H1 (cell line): ENCODE data around the gene SYNJ2. TPM values are rescaled to one million over a fixed set of nuclear protein-coding genes. Genes with fewer than 3 reads are reported as not detected.

Experiments used
- CTCF ChIA-PET: fragments of 300-600 bp; sonication (Branson Sonifier 250); formaldehyde crosslinking; loops from one replicate; lab custom pipeline; 2021; ENCODE audit not compliant: partially characterized antibody; lab: Charles Lee
- POLR2A ChIA-PET: fragments of 300-600 bp; sonication (Branson Sonifier 250); formaldehyde crosslinking; loops from one replicate; lab custom pipeline; 2021; ENCODE audit warnings: inconsistent platforms; ENCODE audit not compliant: partially characterized antibody; lab: Charles Lee
- DNase-seq, 2 experiments: peaks; one replicate each; pipeline versions ENCODE4 v3.0.0 to v3.0.0-alpha.2; 2010 to 2022; ENCODE audit warnings: low spot score in 2 of 2, low read depth in 1 of 2, mixed read lengths in 1 of 2
- FAIRE-seq: peaks from 2 replicates; lab custom pipeline; 2011; peaks lifted over from hg19 to GRCh38; lab: Jason Lieb, UNC
- H2AFZ ChIP-seq: 2 replicates; pipeline ENCODE4 v1.8.1; 2012; ENCODE audit warnings: low read length, inconsistent platforms
- H2AK5ac ChIP-seq: 2 replicates; pipeline ENCODE4 v1.6.1; 2013; ENCODE audit warnings: low read depth, low read length
- H2BK120ac ChIP-seq: replicated peaks from 2 replicates; pipeline ENCODE3; 2013; ENCODE audit warnings: low read depth, low read length, inconsistent platforms
- H2BK12ac ChIP-seq: 2 replicates; pipeline ENCODE4 v1.6.1; 2013; ENCODE audit warnings: low read depth, low read length
- H2BK15ac ChIP-seq: 2 replicates; pipeline ENCODE4 v1.6.1; 2013; ENCODE audit warnings: low read length
- H2BK20ac ChIP-seq: 2 replicates; pipeline ENCODE4 v1.6.1; 2013; ENCODE audit warnings: low read length
- H2BK5ac ChIP-seq: 2 replicates; pipeline ENCODE4 v1.6.1; 2013; ENCODE audit warnings: low read depth, low read length
- H3K14ac ChIP-seq: 2 replicates; pipeline ENCODE4 v1.6.1; 2013; ENCODE audit warnings: inconsistent platforms; ENCODE audit not compliant: insufficient read length
- H3K18ac ChIP-seq: 2 replicates; pipeline ENCODE4 v1.6.1; 2013; ENCODE audit warnings: low read length; ENCODE audit errors: extremely low read depth
- H3K23ac ChIP-seq: 2 replicates; pipeline ENCODE4 v1.6.1; 2013; ENCODE audit warnings: inconsistent platforms; ENCODE audit not compliant: insufficient read length
- H3K23me2 ChIP-seq: 2 replicates; pipeline ENCODE4 v1.6.1; 2013; ENCODE audit warnings: low read depth, low read length
- H3K27ac ChIP-seq: 2 replicates; pipeline ENCODE4 v1.6.1; 2011; ENCODE audit warnings: low read depth, low read length, inconsistent platforms
- H3K27me3 ChIP-seq, 4 experiments: replicated peaks in 1 of 4; 1 replicate in 1 of 4; 2 replicates in 3 of 4; pipeline versions ENCODE4 v1.6.1 to v1.8.1; 2011 to 2013; ENCODE audit warnings: low read length in 3 of 4, mild to moderate bottlenecking in 3 of 4, inconsistent platforms in 2 of 4, mixed read lengths in 2 of 4, moderate library complexity in 1 of 4; ENCODE audit not compliant: control insufficient read depth in 3 of 4, insufficient read depth in 3 of 4; ENCODE audit errors: extremely low read depth in 1 of 4
- H3K36me3 ChIP-seq, 4 experiments: 2 replicates each; pipeline versions ENCODE4 v1.6.1 to v1.8.1; 2011 to 2013; ENCODE audit warnings: mild to moderate bottlenecking in 4 of 4, low read length in 3 of 4, moderate library complexity in 2 of 4, control low read depth in 1 of 4, inconsistent platforms in 1 of 4; ENCODE audit not compliant: insufficient read depth in 4 of 4, control insufficient read depth in 2 of 4
- H3K4ac ChIP-seq: replicated peaks from 2 replicates; pipeline ENCODE3; 2013; ENCODE audit warnings: low read length, low read depth, mixed read lengths, inconsistent platforms; ENCODE audit not compliant: insufficient read length
- H3K4me1 ChIP-seq, 4 experiments: replicated peaks in 1 of 4; 1 replicate in 1 of 4; 2 replicates in 3 of 4; pipeline versions ENCODE4 v1.6.1 to v1.8.1; 2011 to 2013; ENCODE audit warnings: low read length in 3 of 4, inconsistent platforms in 2 of 4, mixed read lengths in 1 of 4; ENCODE audit not compliant: insufficient read depth in 4 of 4, control insufficient read depth in 3 of 4
- H3K4me2 ChIP-seq, 2 experiments: 2 replicates each; pipeline versions ENCODE4 v1.6.1 to v1.8.1; 2011 to 2013; ENCODE audit warnings: low read depth in 2 of 2, low read length in 2 of 2, control low read depth in 1 of 2, inconsistent platforms in 1 of 2, mild to moderate bottlenecking in 1 of 2; ENCODE audit not compliant: insufficient read depth in 1 of 2
- H3K4me3 ChIP-seq, 4 experiments: fragments of 200-600, 300-600 bp in 1 of 4; sonication (generic), shearing (Covaris generic), sonication (Bioruptor Twin) in 1 of 4; 2 replicates each; pipeline versions ENCODE4 v1.5.1 to v1.8.1; 2011 to 2016; ENCODE audit warnings: low read length in 4 of 4, low read depth in 3 of 4, control low read depth in 2 of 4, inconsistent platforms in 2 of 4, mild to moderate bottlenecking in 2 of 4, mixed read lengths in 1 of 4, moderate library complexity in 1 of 4; ENCODE audit not compliant: insufficient read depth in 2 of 4; ENCODE audit errors: extremely low read depth in 1 of 4
- H3K56ac ChIP-seq: replicated peaks from 2 replicates; pipeline ENCODE3; 2013; ENCODE audit warnings: low read depth, mild to moderate bottlenecking, mixed read lengths, low read length, inconsistent platforms; ENCODE audit not compliant: insufficient read length
- H3K79me1 ChIP-seq: 2 replicates; pipeline ENCODE4 v1.6.1; 2013; ENCODE audit warnings: low read depth, low read length, control low read depth
- H3K79me2 ChIP-seq, 2 experiments: 2 replicates each; pipeline versions ENCODE4 v1.6.1 to v1.8.1; 2012 to 2013; ENCODE audit warnings: low read length in 2 of 2, mild to moderate bottlenecking in 2 of 2, inconsistent platforms in 1 of 2; ENCODE audit not compliant: insufficient read depth in 2 of 2, control insufficient read depth in 1 of 2
- H3K9ac ChIP-seq, 4 experiments: replicated peaks in 1 of 4; 1 replicate in 1 of 4; 2 replicates in 3 of 4; pipeline versions ENCODE4 v1.6.1 to v1.8.1; 2011 to 2013; ENCODE audit warnings: low read depth in 3 of 4, low read length in 3 of 4, control low read depth in 2 of 4, mild to moderate bottlenecking in 2 of 4, moderate library complexity in 2 of 4, inconsistent platforms in 1 of 4; ENCODE audit errors: extremely low read depth in 1 of 4
- H3K9me3 ChIP-seq, 2 experiments: 2 replicates each; pipeline versions ENCODE4 v1.6.1 to v1.8.1; 2012 to 2013; ENCODE audit warnings: mild to moderate bottlenecking in 2 of 2, moderate library complexity in 2 of 2, control low read depth in 1 of 2, inconsistent platforms in 1 of 2, low read depth in 1 of 2, low read length in 1 of 2, mixed read lengths in 1 of 2; ENCODE audit not compliant: insufficient read depth in 2 of 2
- H4K20me1 ChIP-seq, 2 experiments: replicated peaks in 1 of 2; 2 replicates each; pipeline versions ENCODE3 to v1.8.1; 2011 to 2013; ENCODE audit warnings: inconsistent platforms in 2 of 2, low read length in 2 of 2, mild to moderate bottlenecking in 1 of 2; ENCODE audit not compliant: insufficient read depth in 2 of 2, control insufficient read depth in 1 of 2
- H4K5ac ChIP-seq: 2 replicates; pipeline ENCODE4 v1.6.1; 2013; ENCODE audit warnings: low read length, low read depth, mixed read lengths, inconsistent platforms; ENCODE audit not compliant: insufficient read length
- H4K8ac ChIP-seq: 2 replicates; pipeline ENCODE4 v1.8.0; 2013; ENCODE audit warnings: mild to moderate bottlenecking, moderate library complexity, low read length, inconsistent platforms; ENCODE audit not compliant: insufficient read depth; ENCODE audit errors: extremely low read depth
- H4K91ac ChIP-seq: replicated peaks from 2 replicates; pipeline ENCODE3; 2013; ENCODE audit warnings: low read length, mixed read lengths, inconsistent platforms; ENCODE audit not compliant: insufficient read length
- BCL11A ChIP-seq, 2 experiments: IDR thresholded peaks; one replicate each; pipeline ENCODE4 v1.6.1; 2011; ENCODE audit warnings: low read depth in 2 of 2, low read length in 2 of 2, mild to moderate bottlenecking in 2 of 2
- CBX8 ChIP-seq: fragments of 300-800, 300-1000 bp; sonication (generic); IDR thresholded peaks from 2 replicates; pipeline ENCODE4 v1.7.1; 2016; ENCODE audit warnings: low read depth, low read length, borderline replicate concordance
- CHD1 ChIP-seq: IDR thresholded peaks from 2 replicates; pipeline ENCODE4 v1.6.1; 2012; ENCODE audit warnings: low read depth, low read length, improper control_type of control experiment
- CREB1 ChIP-seq: IDR thresholded peaks from 2 replicates; pipeline ENCODE4 v1.6.1; 2012; ENCODE audit warnings: inconsistent platforms
- CTBP2 ChIP-seq: IDR thresholded peaks from 2 replicates; pipeline ENCODE4 v1.7.0; 2011; ENCODE audit warnings: borderline replicate concordance, mild to moderate bottlenecking, moderate library complexity, mixed read lengths, low read length; ENCODE audit not compliant: insufficient read depth, insufficient read length
- JUN ChIP-seq: IDR thresholded peaks from 2 replicates; pipeline ENCODE4 v1.6.1; 2011; ENCODE audit warnings: low read depth, mild to moderate bottlenecking, improper control_type of control experiment, low read length
- KDM5A ChIP-seq: fragments of 200-600 bp; IDR thresholded peaks from 2 replicates; pipeline ENCODE4 v1.7.1; 2012; ENCODE audit warnings: mild to moderate bottlenecking, low read length, inconsistent platforms, mixed read lengths
- POLR2A ChIP-seq, 2 experiments: IDR thresholded peaks; 1 replicate in 1 of 2; 2 replicates in 1 of 2; pipeline ENCODE4 v1.6.1; 2011; ENCODE audit warnings: low read depth in 2 of 2, low read length in 2 of 2, mild to moderate bottlenecking in 2 of 2; ENCODE audit errors: control extremely low read depth in 1 of 2
- SIN3A ChIP-seq, 2 experiments: IDR thresholded peaks in 1 of 2; conservative IDR thresholded peaks in 1 of 2; 2 replicates each; pipeline ENCODE4 v1.6.1; 2011 to 2012; ENCODE audit warnings: low read length in 2 of 2, improper control_type of control experiment in 1 of 2, low read depth in 1 of 2, mild to moderate bottlenecking in 1 of 2
- SP2 ChIP-seq: IDR thresholded peaks from 2 replicates; pipeline ENCODE4 v1.6.1; 2012; ENCODE audit warnings: mild to moderate bottlenecking, low read length, inconsistent platforms
- WGBS, 2 experiments: shearing (Covaris generic) in 1 of 2; methylation state at CpG; one replicate each; pipeline versions ENCODE4 v1.1.6 to v1.1.7; 2013 to 2015; ENCODE audit warnings: low lambda C conversion rate in 2 of 2, mixed read lengths in 2 of 2, inconsistent platforms in 1 of 2, low coverage in 1 of 2, missing lambda C conversion rate in 1 of 2; ENCODE audit not compliant: insufficient replicate concordance in 2 of 2, insufficient coverage in 1 of 2, insufficient read length in 1 of 2; ENCODE audit errors: extremely low coverage in 1 of 2, missing lambda C conversion rate in 1 of 2; 5-methylcytosine and 5-hydroxymethylcytosine counted together
- polyA plus RNA-seq, 7 experiments: library from polyadenylated mRNA; depleted of rRNA in 3 of 7; stranded (reverse) in 5 of 7; unstranded in 2 of 7; fragments of >200 nt in 5 of 7; fragments of 200-250 nt in 2 of 7; gene quantifications; 1 replicate in 5 of 7; 2 replicates in 1 of 7; 4 replicates in 1 of 7; pipeline versions ENCODE4 v1.2.1 to v1.2.3, GENCODE V29; 2011 to 2013; ENCODE audit warnings: missing spikeins in 2 of 7, mixed read lengths in 2 of 7
- total RNA-seq: library from RNA; stranded (reverse); fragmentation: NEBNext Ultra II Directional; extraction: Animal tissue kit (Norgen Biotek cat#: 25700); gene quantifications from 2 replicates; pipeline ENCODE4 v1.2.1, GENCODE V29; 2021

The SYNJ2 gene
- total and polyA plus RNA-seq, 2 of the 8 experiments (the other 6 are each of a cell fraction or from before 2014, with no cell fraction given): 3.7 to 13.9 TPM

GRCh38 chr6:158070513-158070912, 88.8 kb downstream of the SYNJ2 start:
- no peak overlapping the region for H3K23ac ChIP-seq
- H3K27me3 ChIP-seq: no peaks in the 10 kb centered on the region
- 90% methylated on average over 10 of the region's 10 CpGs; no CpG with 5 or more reads in 1 of the 2 experiments for WGBS, 2 experiments
- CTCF ChIA-PET: interaction anchor here (0.6 to 7.8 kb wide), 22 partner anchors 8 to 341 kb away, joined by 3 to 54 read pairs (median 4); no protein-coding TSS in a partner anchor
- no peak overlapping the region for H4K8ac ChIP-seq
- DNase-seq (no peak), FAIRE-seq (no peak)
- 0 out of 2 replicates have a peak overlapping the region, but pooled peaks have one; percentile 7 for H3K27ac ChIP-seq
- H4K5ac ChIP-seq: no peak overlapping the region
- no peak overlapping the region for H3K9ac ChIP-seq
- H3K79me1 ChIP-seq: no peaks in the 10 kb centered on the region
- no peak overlapping the region for H3K4me3 ChIP-seq
- no peak overlapping the region for H3K56ac ChIP-seq
- no peaks in the 10 kb centered on the region for H3K79me2 ChIP-seq
- POLR2A ChIA-PET: interaction anchor here (1.8 to 2.2 kb wide), 2 partner anchors 13 to 84 kb away, joined by 5 read pairs; no protein-coding TSS in a partner anchor
- H2BK20ac ChIP-seq: no peak overlapping the region
- no peak overlapping the region for H2AK5ac ChIP-seq
- no peak overlapping the region for H2BK12ac ChIP-seq
- TF ChIP-seq KDM5A (no peak), CHD1 (no peak), BCL11A (IDR thresholded peaks at IDR 0.05; ENCODE audit: low read depth in 2 of 2, low read length in 2 of 2) (no peak), SIN3A (conservative IDR thresholded peaks at IDR 0.05 in 1 of 2, IDR thresholded peaks at IDR 0.05 in 1 of 2; ENCODE audit: low read depth in 1 of 2, low read length in 2 of 2) (no peak), CBX8 (no peak), CREB1 (no peak), POLR2A (IDR thresholded peaks at IDR 0.05; ENCODE audit: control extremely low read depth in 1 of 2, low read depth in 2 of 2, low read length in 2 of 2) (no peak), JUN (no peak), CTBP2 (no peak), SP2 (no peak)
- H3K4me1 ChIP-seq: peaks cover 0 to 1% (median 0%) of the 10 kb centered on the region in 4 experiments; a peak in 2 of 7 replicates
- no peak overlapping the region for H3K4me2 ChIP-seq
- H2BK5ac ChIP-seq: no peak overlapping the region
- no peaks in the 10 kb centered on the region; the same call in 1 of the 2 replicates for H3K23me2 ChIP-seq
- no peak overlapping the region for H4K91ac ChIP-seq
- H2BK120ac ChIP-seq: no peak overlapping the region
- peaks cover 0 to 2% of the 10 kb centered on the region in 2 experiments for H4K20me1 ChIP-seq
- H3K36me3 ChIP-seq: peaks cover 0 to 2% (median under 1%) of the 10 kb centered on the region in 4 experiments; a peak in 1 of 8 replicates
- no peak overlapping the region for H2BK15ac ChIP-seq
- no peak overlapping the region for H3K18ac ChIP-seq
- no peak overlapping the region for H3K14ac ChIP-seq
- no peaks in the 10 kb centered on the region for H3K9me3 ChIP-seq
- no peak overlapping the region for H2AFZ ChIP-seq
- H3K4ac ChIP-seq: no peak overlapping the region
